ENCODE measurements around the gene CDK14. TPM values are rescaled to one million over a fixed set of nuclear protein-coding genes. Genes with fewer than 3 reads are reported as not detected.
A peak's percentile ranks its signal among the peaks of the same experiment; 100 is the strongest.

The CDK14 gene
- total RNA-seq, 4 donors from 2014 or later: 0.18 to 74.3 (median 7.3) TPM

DNA sequence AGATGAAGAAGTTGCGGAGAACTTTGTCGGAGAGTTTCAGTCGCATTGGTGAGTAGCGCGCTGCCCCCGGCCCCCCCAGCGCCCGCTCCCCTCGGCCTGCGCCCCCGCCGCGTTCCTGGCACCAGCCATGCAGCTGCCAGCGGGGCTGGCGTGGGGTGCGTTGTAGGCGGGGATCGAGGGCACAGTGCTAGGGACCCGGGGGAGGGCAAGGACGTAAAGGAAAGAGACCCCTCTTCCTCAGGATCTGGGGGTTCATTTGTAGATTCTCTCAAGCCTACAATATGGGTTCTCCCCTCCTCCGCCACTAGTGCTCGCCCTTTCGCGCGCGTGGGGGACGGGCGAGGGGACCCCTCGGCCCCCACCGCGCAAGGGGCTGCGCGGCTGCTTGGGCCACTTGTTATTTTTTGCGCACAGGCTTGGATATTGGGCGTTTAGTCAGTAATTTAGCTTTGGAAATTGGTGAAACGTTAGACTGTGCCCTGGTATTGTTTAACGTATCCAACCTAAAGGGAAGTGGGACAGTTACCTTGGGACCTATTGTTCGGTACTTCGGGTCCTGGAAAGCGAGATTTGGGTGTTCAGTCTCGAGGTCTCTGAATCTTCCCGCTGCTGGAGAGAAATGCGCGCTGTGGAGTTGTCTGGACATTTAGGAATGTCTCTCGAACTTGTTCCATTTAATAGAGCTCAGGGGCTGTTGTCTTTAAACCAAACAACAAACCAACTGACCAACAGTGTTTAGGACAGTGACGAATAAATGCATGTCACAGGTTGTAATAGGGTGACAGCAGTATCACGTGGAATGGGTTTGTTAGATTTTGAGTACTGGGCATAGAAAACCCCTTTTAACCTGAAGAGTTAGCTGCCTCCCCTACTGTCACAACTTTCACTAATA is 796 bp downstream of the CDK14 start:
- no peaks in the 10 kb centered on the region for H3K9me3 ChIP-seq
- no peaks in the 10 kb centered on the region for H3K27me3 ChIP-seq
- peak overlapping the region in 3 of 4 donors; percentile 61 to 80 (median 65) for H3K27ac ChIP-seq
- TF ChIP-seq POLR2A (IDR thresholded peaks at IDR 0.05): no peak
- TF ChIP-seq, protein P1, sequence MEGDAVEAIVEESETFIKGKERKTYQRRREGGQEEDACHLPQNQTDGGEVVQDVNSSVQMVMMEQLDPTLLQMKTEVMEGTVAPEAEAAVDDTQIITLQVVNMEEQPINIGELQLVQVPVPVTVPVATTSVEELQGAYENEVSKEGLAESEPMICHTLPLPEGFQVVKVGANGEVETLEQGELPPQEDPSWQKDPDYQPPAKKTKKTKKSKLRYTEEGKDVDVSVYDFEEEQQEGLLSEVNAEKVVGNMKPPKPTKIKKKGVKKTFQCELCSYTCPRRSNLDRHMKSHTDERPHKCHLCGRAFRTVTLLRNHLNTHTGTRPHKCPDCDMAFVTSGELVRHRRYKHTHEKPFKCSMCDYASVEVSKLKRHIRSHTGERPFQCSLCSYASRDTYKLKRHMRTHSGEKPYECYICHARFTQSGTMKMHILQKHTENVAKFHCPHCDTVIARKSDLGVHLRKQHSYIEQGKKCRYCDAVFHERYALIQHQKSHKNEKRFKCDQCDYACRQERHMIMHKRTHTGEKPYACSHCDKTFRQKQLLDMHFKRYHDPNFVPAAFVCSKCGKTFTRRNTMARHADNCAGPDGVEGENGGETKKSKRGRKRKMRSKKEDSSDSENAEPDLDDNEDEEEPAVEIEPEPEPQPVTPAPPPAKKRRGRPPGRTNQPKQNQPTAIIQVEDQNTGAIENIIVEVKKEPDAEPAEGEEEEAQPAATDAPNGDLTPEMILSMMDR (IDR thresholded peaks at IDR 0.05): no peak
- no peaks in the 10 kb centered on the region for H3K36me3 ChIP-seq
- peak overlapping the region; percentile 63 to 67 (median 65) for H3K4me3 ChIP-seq
- peaks cover 0 to 9% (median 2%) of the 10 kb centered on the region in 4 donors for H3K4me1 ChIP-seq
- no peak for DNase-seq

- no peaks in the 10 kb centered on the region for H3K27me3 ChIP-seq
- TF ChIP-seq POLR2A (IDR thresholded peaks at IDR 0.05): no peak
- TF ChIP-seq, protein P1 (IDR thresholded peaks at IDR 0.05): no peak
- no peaks in the 10 kb centered on the region for H3K36me3 ChIP-seq
- peak overlapping the region in 3 of 4 donors; percentile 65 to 67 (median 65) for H3K4me3 ChIP-seq
- no peaks in the 10 kb centered on the region for H3K9me3 ChIP-seq
- peaks cover 0 to 9% (median 2%) of the 10 kb centered on the region in 4 donors for H3K4me1 ChIP-seq
- H3K27ac ChIP-seq: no peak overlapping the region
- no peak for DNase-seq
Measured at GRCh38 chr7:90597563-90598253, 1.6 kb downstream of the CDK14 start.

GRCh38 chr7:90599038-90599437 is 2.9 kb downstream of the CDK14 start:
- H3K27me3 ChIP-seq: no peaks in the 10 kb centered on the region
- H3K36me3 ChIP-seq: no peaks in the 10 kb centered on the region
- H3K27ac ChIP-seq: no peak overlapping the region
- no peaks in the 10 kb centered on the region for H3K9me3 ChIP-seq
- H3K4me3 ChIP-seq: no peak overlapping the region
- peaks cover 0 to 9% (median 2%) of the 10 kb centered on the region in 4 donors for H3K4me1 ChIP-seq
- TF ChIP-seq, protein P1 (IDR thresholded peaks at IDR 0.05): no peak
- TF ChIP-seq POLR2A (IDR thresholded peaks at IDR 0.05): no peak
- no peak for DNase-seq

DNA sequence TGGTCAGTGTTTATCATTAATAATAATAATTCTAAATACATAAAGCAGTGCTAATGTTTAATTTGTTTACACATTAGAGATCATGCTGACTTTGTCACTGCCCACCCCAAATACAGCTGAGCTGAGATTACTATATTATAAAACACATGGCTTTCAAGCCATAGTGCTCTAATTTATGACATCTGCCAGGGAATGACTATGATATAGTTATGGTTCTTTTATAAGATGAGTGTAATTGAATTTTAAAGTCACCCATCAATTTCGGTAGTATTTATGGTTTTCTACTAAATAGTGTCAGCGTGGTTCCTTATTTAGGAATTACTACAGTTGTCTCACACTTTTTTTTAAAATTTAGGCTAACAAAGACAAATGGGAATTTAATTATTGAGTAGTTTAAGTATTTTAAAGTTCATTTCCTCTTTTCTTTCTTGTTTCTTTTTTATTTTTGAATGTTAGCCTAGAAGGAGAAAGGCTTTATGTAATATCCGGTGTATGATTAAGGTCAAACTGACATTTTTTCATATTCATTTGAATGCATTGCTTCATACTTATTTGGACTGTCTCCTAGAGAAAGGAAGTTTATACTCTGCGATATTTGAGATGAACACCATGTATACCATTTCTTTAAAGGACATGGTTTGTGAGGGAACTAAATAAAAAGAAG is 3.9 kb downstream of the CDK14 start:
- H3K36me3 ChIP-seq: no peaks in the 10 kb centered on the region
- H3K9me3 ChIP-seq: no peaks in the 10 kb centered on the region
- H3K27ac ChIP-seq: no peak overlapping the region
- H3K27me3 ChIP-seq: no peaks in the 10 kb centered on the region
- DNase-seq: no peak
- H3K4me1 ChIP-seq: peaks cover 0 to 9% (median 0%) of the 10 kb centered on the region in 4 donors
- H3K4me3 ChIP-seq: no peak overlapping the region
- TF ChIP-seq, protein P1 (IDR thresholded peaks at IDR 0.05): no peak
- no peak for TF ChIP-seq POLR2A (IDR thresholded peaks at IDR 0.05)

GRCh38 chr7:90602303-90602702 is 6.2 kb downstream of the CDK14 start:
- no peaks in the 10 kb centered on the region for H3K4me1 ChIP-seq
- no peak overlapping the region for H3K27ac ChIP-seq
- TF ChIP-seq, protein P1 (IDR thresholded peaks at IDR 0.05): no peak
- no peak for TF ChIP-seq POLR2A (IDR thresholded peaks at IDR 0.05)
- no peaks in the 10 kb centered on the region for H3K27me3 ChIP-seq
- H3K36me3 ChIP-seq: no peaks in the 10 kb centered on the region
- DNase-seq: no peak
- no peaks in the 10 kb centered on the region for H3K9me3 ChIP-seq
- no peak overlapping the region for H3K4me3 ChIP-seq
